GM21367 (cell line): ENCODE measurements around the gene TUBGCP3.
"Not testable (repeated sequence)": the region's sequence is repeated elsewhere in the genome, so short reads cannot be mapped to it uniquely, and the experiment has no call there.

ENCODE experiments used
- ATAC-seq: cut with Tn5 transposase; IDR thresholded peaks from one replicate; pipeline ENCODE4 v1.9.1; 2021; ENCODE audit not compliant: unreplicated experiment

The TUBGCP3 gene

GRCh38 chr13:112580211-112580610 is 7.7 kb downstream of the TUBGCP3 start:
- no peak for ATAC-seq

- no peak for ATAC-seq
Measured at GRCh38 chr13:112579310-112579843, 8.6 kb downstream of the TUBGCP3 start.

DNA sequence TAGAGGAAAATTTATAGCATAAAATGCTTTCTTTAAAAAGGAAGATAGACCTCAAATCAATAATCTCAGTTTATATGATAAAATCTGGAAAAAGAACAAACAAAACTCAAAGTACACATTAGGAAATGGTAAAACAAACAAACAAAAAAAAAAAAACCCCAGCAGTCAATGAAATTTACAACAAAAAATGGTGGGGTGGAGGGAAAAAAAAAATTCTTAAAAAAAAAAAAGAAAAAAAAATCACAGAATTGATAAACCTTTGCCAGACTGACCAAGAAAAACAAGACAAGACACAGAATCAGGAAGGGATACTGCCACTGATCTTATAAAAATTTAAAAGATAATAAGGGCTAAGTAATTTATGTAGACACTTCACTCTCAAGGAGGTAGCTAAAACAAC is 11.2 kb downstream of the TUBGCP3 start:
- no peak for ATAC-seq

DNA sequence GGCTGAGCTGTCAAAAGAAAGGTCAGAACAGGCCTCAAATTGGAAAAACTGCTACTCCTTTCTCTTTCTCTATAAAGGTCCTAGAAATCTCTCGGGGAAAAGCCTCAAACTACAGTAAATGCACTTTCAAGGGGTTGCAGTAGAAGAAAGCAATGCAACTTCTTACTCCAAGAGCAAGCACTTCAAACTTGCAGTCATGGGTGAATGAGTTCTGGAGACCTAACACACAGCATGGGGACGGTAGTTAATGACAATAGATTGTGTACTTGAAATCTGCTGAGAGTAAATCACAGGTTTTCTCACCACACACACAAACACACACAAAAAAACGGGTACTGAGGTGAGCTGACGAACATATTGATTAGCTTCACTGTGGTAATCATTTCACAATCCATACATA is 11.8 kb downstream of the TUBGCP3 start:
- no peak for ATAC-seq

DNA sequence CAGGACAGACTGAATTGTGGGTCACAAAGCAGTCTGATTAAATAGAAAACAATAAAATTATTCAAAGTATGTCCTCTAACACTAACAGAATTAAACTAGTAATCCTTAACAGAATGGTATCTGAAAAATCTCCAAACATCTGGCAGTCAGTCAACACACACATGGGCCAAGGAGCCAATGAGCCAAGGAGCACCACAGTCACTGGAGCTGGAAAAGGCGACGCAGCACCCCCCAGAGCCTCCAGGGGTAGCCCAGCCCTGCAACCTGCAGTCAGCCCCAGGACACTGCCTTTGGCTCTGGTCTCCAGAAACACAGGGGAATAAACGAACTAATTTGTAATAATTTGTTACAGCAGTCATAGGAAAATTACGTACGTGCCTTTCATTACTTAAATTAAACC is 12.3 kb downstream of the TUBGCP3 start:
- ATAC-seq = no peak

DNA sequence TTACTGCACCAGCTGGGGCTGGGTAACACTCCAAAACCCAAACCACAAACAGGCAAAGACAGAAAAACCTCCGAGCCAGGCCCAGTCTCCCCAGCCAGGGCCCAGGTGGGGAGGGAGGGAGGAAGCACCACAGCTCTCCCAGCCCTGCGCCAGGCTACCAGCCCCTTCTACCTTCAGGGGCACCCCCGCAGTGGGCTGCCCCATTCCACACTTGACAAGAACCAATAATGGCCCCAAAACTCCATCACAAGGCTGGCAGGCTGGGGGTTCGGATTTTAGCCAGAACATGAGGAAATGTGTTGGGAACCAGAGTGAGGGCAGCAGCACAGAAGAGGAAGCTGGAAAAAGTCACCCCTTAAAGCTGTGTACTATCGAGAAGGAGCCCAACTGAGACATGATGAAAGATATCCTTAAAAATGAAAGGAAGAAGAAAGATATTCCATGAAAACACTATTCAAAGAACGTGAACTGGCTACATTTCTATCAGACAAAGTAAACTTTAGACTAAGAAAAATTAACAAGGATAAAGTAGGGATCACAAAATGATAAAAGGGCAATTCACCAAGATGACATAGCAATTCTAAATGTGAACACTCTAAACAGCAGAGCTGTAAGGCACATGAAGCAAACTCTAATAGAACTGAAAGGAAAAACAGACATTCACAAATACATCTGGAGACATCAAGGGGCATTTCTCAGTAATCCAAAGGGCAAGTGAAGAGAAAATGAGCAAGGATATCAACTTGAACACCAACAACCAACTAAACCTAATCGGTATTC is 12.9 kb downstream of the TUBGCP3 start:
- no peak for ATAC-seq

DNA sequence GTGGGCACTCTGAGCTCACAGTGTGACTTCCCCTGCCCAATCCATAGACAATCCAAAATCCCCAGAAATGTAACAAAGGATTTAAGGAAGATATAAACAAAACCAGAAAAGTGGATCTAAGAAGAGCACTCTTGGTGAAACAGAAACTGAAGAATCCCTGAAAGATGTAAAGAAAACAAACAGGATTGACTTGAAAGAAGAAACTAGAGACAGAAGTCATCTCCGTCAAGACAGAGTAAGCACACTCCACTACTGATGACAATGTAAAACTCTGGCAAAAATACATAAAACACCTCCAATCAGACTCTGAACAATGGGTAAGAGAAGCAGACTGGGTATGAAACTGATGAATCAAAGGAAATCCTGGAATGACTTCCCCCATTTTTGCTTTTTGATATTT is 13.5 kb downstream of the TUBGCP3 start:
- ATAC-seq = no peak

GRCh38 chr13:112573710-112574109 is 14.2 kb downstream of the TUBGCP3 start:
- no peak for ATAC-seq

GRCh38 chr13:112572366-112572765 is 15.6 kb downstream of the TUBGCP3 start:
- ATAC-seq = no peak

DNA sequence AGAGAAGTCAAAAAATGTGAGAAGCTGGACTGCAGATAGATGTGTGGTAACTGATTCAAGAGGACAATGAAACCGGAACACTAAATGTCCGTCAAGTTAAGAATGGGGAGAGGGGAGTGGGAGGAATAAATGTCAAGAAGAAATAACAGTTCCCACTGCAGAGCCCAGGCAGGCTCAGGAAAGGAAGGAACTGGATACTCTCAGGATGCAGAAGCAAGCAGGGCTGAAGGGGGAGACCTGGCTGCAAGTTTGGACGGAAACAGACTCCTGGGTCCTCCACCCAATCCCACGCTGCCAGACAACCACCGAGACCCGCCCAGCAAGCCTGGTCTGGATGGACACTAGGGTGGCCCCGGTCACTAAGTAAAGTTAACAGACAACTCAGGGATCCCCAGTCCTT is 18.1 kb downstream of the TUBGCP3 start:
- ATAC-seq = no peak

GRCh38 chr13:112567161-112567862 is 20.6 kb downstream of the TUBGCP3 start:
- ATAC-seq = no peak

- no peak for ATAC-seq
Measured at GRCh38 chr13:112562786-112563383, 25.1 kb downstream of the TUBGCP3 start.

GRCh38 chr13:112562254-112562653 is 25.7 kb downstream of the TUBGCP3 start:
- ATAC-seq = no peak

- ATAC-seq = no peak
Measured at GRCh38 chr13:112561478-112561877, 26.5 kb downstream of the TUBGCP3 start.

GRCh38 chr13:112558696-112559418 is 29.1 kb downstream of the TUBGCP3 start:
- ATAC-seq = no peak

- ATAC-seq = no peak
Measured at GRCh38 chr13:112556600-112556999, 31.4 kb downstream of the TUBGCP3 start.

GRCh38 chr13:112554214-112554850 is 33.6 kb downstream of the TUBGCP3 start:
- no peak for ATAC-seq

- ATAC-seq = not testable (repeated sequence)
Measured at GRCh38 chr13:112548975-112549374, 39.0 kb downstream of the TUBGCP3 start.

DNA sequence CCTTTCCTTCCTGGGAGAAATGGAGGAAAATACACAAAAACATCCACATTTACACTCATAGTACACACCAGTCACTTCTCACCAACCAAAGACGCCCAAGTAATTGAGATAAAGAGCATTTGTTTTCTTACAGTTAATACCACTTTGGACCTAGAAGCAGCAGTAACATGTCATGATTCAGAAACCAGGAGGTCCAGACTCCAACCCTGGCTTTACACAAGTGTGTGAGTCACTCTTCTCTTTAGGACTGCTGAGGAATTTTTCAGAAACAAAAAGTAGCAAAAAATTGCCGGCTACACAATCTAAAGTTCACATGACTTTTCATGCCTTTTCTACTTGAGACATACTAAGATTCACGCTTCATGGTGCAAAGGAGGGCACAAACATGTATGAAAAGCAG is 42.1 kb downstream of the TUBGCP3 start:
- no peak for ATAC-seq

GRCh38 chr13:112532837-112533745 is 54.9 kb downstream of the TUBGCP3 start:
- ATAC-seq = no peak
